Sigmoid colon (tissue), 4 donors: ENCODE results near the gene COTL1.

Experiments
- POLR2A ChIP-seq, 2 donors: fragments of 450-650 bp; IDR thresholded peaks; one replicate each; pipeline ENCODE4 v1.6.1; 2016; ENCODE audit warnings: antibody characterized with exemption in 2 of 2, mild to moderate bottlenecking in 2 of 2, moderate library complexity in 2 of 2
- POLR2AphosphoS5 ChIP-seq, 4 donors: sonication (generic); formaldehyde crosslinking; IDR thresholded peaks; one replicate each; pipeline ENCODE4 v1.6.1; 2017; ENCODE audit warnings: antibody characterized with exemption in 4 of 4
- TF ChIP-seq, protein P1 (sequence below), 4 experiments: fragments of 450-650 bp in 3 of 4; fragments of 200-600 bp in 1 of 4; IDR thresholded peaks; one replicate each; pipeline ENCODE4 v1.5.1; 2016 to 2019; ENCODE audit warnings: antibody characterized with exemption in 4 of 4, mild to moderate bottlenecking in 3 of 4, moderate library complexity in 2 of 4

DNA sequence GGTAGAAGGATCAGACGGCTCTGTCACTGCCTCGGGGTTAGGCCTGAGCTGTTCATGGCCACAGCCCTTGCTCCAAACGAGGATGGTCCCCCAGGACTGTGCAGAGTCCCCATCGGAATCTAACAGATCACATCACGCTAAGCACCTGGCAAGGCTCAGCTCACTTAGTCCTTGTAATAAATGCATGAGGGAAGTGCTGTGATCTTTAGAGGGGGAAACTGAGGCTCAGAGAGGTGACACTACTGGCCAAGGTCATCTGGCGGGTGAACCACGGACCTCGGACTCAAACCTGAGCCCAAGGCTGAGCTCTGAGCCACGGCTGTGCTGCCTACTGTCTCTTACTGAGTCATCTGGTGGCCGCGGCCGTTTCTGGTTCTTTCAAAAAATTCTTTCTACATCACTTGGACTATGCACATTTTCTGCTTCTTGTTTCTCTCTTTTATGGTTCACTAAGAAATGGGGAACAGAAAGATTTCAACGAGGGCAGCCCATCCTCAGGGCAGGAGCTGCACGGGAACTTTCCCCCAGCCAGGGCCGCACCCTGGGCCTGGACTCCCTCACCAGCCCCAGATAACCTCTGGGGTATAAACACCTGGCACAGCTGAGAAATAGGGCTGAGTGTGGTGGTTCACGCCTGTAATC lies 55.6 kb downstream of the COTL1 start:
- TF ChIP-seq POLR2AphosphoS5 (IDR thresholded peaks at IDR 0.05) (no peak), POLR2A (IDR thresholded peaks at IDR 0.05) (no peak)
- TF ChIP-seq, protein P1, sequence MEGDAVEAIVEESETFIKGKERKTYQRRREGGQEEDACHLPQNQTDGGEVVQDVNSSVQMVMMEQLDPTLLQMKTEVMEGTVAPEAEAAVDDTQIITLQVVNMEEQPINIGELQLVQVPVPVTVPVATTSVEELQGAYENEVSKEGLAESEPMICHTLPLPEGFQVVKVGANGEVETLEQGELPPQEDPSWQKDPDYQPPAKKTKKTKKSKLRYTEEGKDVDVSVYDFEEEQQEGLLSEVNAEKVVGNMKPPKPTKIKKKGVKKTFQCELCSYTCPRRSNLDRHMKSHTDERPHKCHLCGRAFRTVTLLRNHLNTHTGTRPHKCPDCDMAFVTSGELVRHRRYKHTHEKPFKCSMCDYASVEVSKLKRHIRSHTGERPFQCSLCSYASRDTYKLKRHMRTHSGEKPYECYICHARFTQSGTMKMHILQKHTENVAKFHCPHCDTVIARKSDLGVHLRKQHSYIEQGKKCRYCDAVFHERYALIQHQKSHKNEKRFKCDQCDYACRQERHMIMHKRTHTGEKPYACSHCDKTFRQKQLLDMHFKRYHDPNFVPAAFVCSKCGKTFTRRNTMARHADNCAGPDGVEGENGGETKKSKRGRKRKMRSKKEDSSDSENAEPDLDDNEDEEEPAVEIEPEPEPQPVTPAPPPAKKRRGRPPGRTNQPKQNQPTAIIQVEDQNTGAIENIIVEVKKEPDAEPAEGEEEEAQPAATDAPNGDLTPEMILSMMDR (IDR thresholded peaks at IDR 0.05), result no peak
